Mammary epithelial cell (primary cell): Measurements from ENCODE around the gene NHLH2.

Experiments
- CTCF ChIP-seq, 2 donors: IDR thresholded peaks in 1 of 2; conservative IDR thresholded peaks in 1 of 2; 2 replicates each; pipeline ENCODE4 v1.5.1; 2011 to 2012; ENCODE audit warnings: inconsistent platforms in 2 of 2, low read length in 2 of 2, mild to moderate bottlenecking in 2 of 2, control low read depth in 1 of 2, low read depth in 1 of 2; ENCODE audit not compliant: insufficient read depth in 1 of 2; ENCODE audit errors: extremely low read depth in 1 of 2
- EZH2 ChIP-seq: IDR thresholded peaks from 2 replicates; pipeline ENCODE4 v1.6.1; 2012; ENCODE audit warnings: low read length, inconsistent platforms, borderline replicate concordance

DNA sequence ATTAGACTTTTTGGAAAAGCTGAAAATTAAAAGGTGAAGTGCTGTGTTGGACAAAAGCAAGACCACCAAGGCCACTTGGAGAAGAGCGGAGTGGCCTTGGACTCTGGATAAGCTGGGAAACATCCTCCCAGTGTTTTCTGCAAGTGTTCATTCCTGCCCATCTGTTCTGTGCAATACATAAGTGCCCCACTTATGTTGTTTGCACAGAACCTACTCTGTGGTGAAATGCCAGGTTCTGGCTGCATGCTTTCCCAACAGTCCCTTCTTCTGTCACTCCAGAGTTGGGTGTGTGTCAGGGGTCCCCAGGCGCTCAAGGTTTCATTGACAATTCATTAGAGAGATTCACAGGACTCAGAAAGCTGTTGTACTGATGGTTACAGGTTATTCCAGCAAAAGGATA, 30.3 kb downstream of the NHLH2 start:
- TF ChIP-seq CTCF (conservative IDR thresholded peaks at IDR 0.05 in 1 of 2, IDR thresholded peaks at IDR 0.05 in 1 of 2; ENCODE audit: extremely low read depth in 1 of 2, insufficient read depth in 1 of 2, low read depth in 1 of 2, low read length in 2 of 2) (no peak), EZH2 (no peak)
